ENCODE data around the gene ACOXL.

ACOXL gene

GRCh38 chr2:110759411-110759810, 27.0 kb downstream of the ACOXL start:
- DNase-seq = no peak

- DNase-seq = no peak
Observed at GRCh38 chr2:110764931-110765330, 32.6 kb downstream of the ACOXL start.

GRCh38 chr2:110766291-110766690, 33.9 kb downstream of the ACOXL start:
- no peak for DNase-seq

GRCh38 chr2:110768591-110768990, 36.2 kb downstream of the ACOXL start:
- DNase-seq = no peak

- DNase-seq = no peak
Observed at GRCh38 chr2:110770404-110770958, 38.1 kb downstream of the ACOXL start.

- DNase-seq = no peak
Observed at GRCh38 chr2:110770959-110771431, 38.6 kb downstream of the ACOXL start.

- no peak for DNase-seq
Observed at GRCh38 chr2:110771547-110772382, 39.4 kb downstream of the ACOXL start.

- DNase-seq = no peak
Observed at GRCh38 chr2:110772383-110772755, 40.0 kb downstream of the ACOXL start.

- no peak for DNase-seq
Observed at GRCh38 chr2:110773401-110773921, 41.1 kb downstream of the ACOXL start.

GRCh38 chr2:110774701-110775100, 42.3 kb downstream of the ACOXL start:
- no peak for DNase-seq

- no peak for DNase-seq
Observed at GRCh38 chr2:110777531-110778311, 45.3 kb downstream of the ACOXL start.

- no peak for DNase-seq
Observed at GRCh38 chr2:110780461-110780860, 48.1 kb downstream of the ACOXL start.

GRCh38 chr2:110783196-110783873, 51.0 kb downstream of the ACOXL start:
- no peak for DNase-seq

GRCh38 chr2:110784047-110784631, 51.8 kb downstream of the ACOXL start:
- no peak for DNase-seq

- no peak for DNase-seq
Observed at GRCh38 chr2:110785439-110785838, 53.1 kb downstream of the ACOXL start.

- DNase-seq = no peak
Observed at GRCh38 chr2:110788976-110789375, 56.6 kb downstream of the ACOXL start.

GRCh38 chr2:110789706-110790105, 57.3 kb downstream of the ACOXL start:
- DNase-seq = no peak

- DNase-seq = no peak
Observed at GRCh38 chr2:110790907-110791306, 58.5 kb downstream of the ACOXL start.

- DNase-seq = no peak
Observed at GRCh38 chr2:110791435-110791834, 59.1 kb downstream of the ACOXL start.

- DNase-seq = no peak
Observed at GRCh38 chr2:110793034-110793433, 60.7 kb downstream of the ACOXL start.

GRCh38 chr2:110794390-110794789, 62.0 kb downstream of the ACOXL start:
- no peak for DNase-seq

GRCh38 chr2:110794951-110795350, 62.6 kb downstream of the ACOXL start:
- DNase-seq = no peak

Measured in activated naive CD4-positive, alpha-beta T cell treated with anti-CD3 and anti-CD28 coated beads, Interleukin-2, amount 50 U/mL, for 16 hours (primary cell).